A549 (cell line): ENCODE results near the gene BCR. TPM values are rescaled to one million over a fixed set of nuclear protein-coding genes. Genes with fewer than 3 reads are reported as not detected.

ENCODE experiments used
- ATAC-seq, 2 experiments: fragments of 200-7000 bp in 1 of 2; fragments of >200 bp in 1 of 2; cut with Nextera tagmentation in 1 of 2; cut with Tn5 transposase in 1 of 2; 3 replicates each; pipeline versions ENCODE4 v1.8.0 to v1.9.1; 2018 to 2020; ENCODE audit warnings: mild to moderate bottlenecking in 1 of 2, moderate library complexity in 1 of 2
- CTCF ChIA-PET: fragments of 300-600 bp; sonication (Branson Sonifier 250); formaldehyde crosslinking; extraction: SDS; loops from one replicate; lab custom pipeline; 2021; ENCODE audit warnings: antibody characterized with exemption, inconsistent platforms; lab: Yijun Ruan, JAX
- POLR2A ChIA-PET: fragments of 350-600 bp; formaldehyde crosslinking; extraction: SDS; loops from one replicate; lab custom pipeline; 2021; ENCODE audit warnings: antibody characterized with exemption, inconsistent platforms; lab: Yijun Ruan, JAX
- DNase-seq, 2 experiments: peaks; one replicate each; pipeline versions ENCODE4 v3.0.0 to v3.0.0-alpha.2; 2011 to 2016; ENCODE audit warnings: low read depth in 1 of 2, low spot score in 1 of 2
- FAIRE-seq: peaks from 2 replicates; lab custom pipeline; 2011; peaks lifted over from hg19 to GRCh38; lab: Jason Lieb, UNC
- H3K27ac ChIP-seq, 2 experiments: fragments of >200 bp; sonication (Bioruptor Twin); formaldehyde crosslinking; 3 replicates each; pipeline ENCODE4 v1.5.1; 2016 to 2017
- H3K4me1 ChIP-seq: fragments of >200 bp; sonication (Bioruptor Twin); formaldehyde crosslinking; 3 replicates; pipeline ENCODE4 v1.6.1; 2016
- H3K4me2 ChIP-seq: fragments of >200 bp; sonication (Bioruptor Twin); formaldehyde crosslinking; 3 replicates; pipeline ENCODE4 v1.6.1; 2016
- H3K4me3 ChIP-seq: fragments of >200 bp; sonication (Bioruptor Twin); formaldehyde crosslinking; 3 replicates; pipeline ENCODE4 v1.5.1; 2016
- H3K9me3 ChIP-seq: fragments of >200 bp; sonication (Bioruptor Twin); formaldehyde crosslinking; 3 replicates; pipeline ENCODE4 v1.6.1; 2016
- BHLHE40 ChIP-seq: IDR thresholded peaks from 2 replicates; pipeline ENCODE4 v1.6.1; 2012; ENCODE audit warnings: low read depth, low read length, inconsistent platforms
- CBX2 ChIP-seq: fragments of 200-600 bp; sonication (generic); IDR thresholded peaks from 2 replicates; pipeline ENCODE4 v1.6.1; 2016; ENCODE audit warnings: low read depth, mild to moderate bottlenecking, borderline replicate concordance
- CEBPB ChIP-seq, 2 experiments: fragments of >200 bp in 1 of 2; sonication (Bioruptor Twin) in 1 of 2; formaldehyde crosslinking in 1 of 2; IDR thresholded peaks; 2 replicates each; pipeline ENCODE4 v1.6.1; 2012 to 2016
- CHD2 ChIP-seq: fragments of 150-350 bp; IDR thresholded peaks from 2 replicates; pipeline ENCODE4 v1.6.1; 2014; ENCODE audit warnings: low read length; ENCODE audit not compliant: partially characterized antibody
- CHD4 ChIP-seq: fragments of 200-600 bp; sonication (generic); IDR thresholded peaks from 2 replicates; pipeline ENCODE4 v1.6.1; 2016; ENCODE audit warnings: antibody characterized with exemption, mild to moderate bottlenecking, borderline replicate concordance
- ESRRA ChIP-seq: fragments of 150-350 bp; IDR thresholded peaks from 2 replicates; pipeline ENCODE4 v1.6.1; 2014; ENCODE audit warnings: mild to moderate bottlenecking, low read length, borderline replicate concordance
- FOXS1 ChIP-seq: fragments of 250-450 bp; sonication (Bioruptor Pico); IDR thresholded peaks from 2 replicates; pipeline ENCODE4 v1.5.0; 2020; ENCODE audit warnings: mild to moderate bottlenecking, moderate library complexity
- HDAC2 ChIP-seq: fragments of 200-600 bp; sonication (generic); IDR thresholded peaks from 2 replicates; pipeline ENCODE4 v1.6.1; 2016
- HOXB13 ChIP-seq: fragments of 250-450 bp; sonication (Bioruptor Pico); IDR thresholded peaks from 2 replicates; pipeline ENCODE4 v1.5.0; 2020; ENCODE audit warnings: low read depth, mild to moderate bottlenecking, moderate library complexity
- KDM1A ChIP-seq: fragments of 200-600 bp; sonication (generic); IDR thresholded peaks from 2 replicates; pipeline ENCODE4 v1.6.1; 2016; ENCODE audit warnings: low read depth, mild to moderate bottlenecking
- MAFK ChIP-seq: fragments of 450-650 bp; IDR thresholded peaks from 2 replicates; pipeline ENCODE4 v1.6.1; 2014; ENCODE audit not compliant: partially characterized antibody
- NFE2L2 ChIP-seq: fragments of 150-350 bp; conservative IDR thresholded peaks from 2 replicates; pipeline ENCODE4 v1.6.1; 2014; ENCODE audit warnings: low read length
- PHF8 ChIP-seq: fragments of 200-600 bp; sonication (generic); IDR thresholded peaks from 2 replicates; pipeline ENCODE4 v1.6.1; 2016; ENCODE audit warnings: low read depth, mild to moderate bottlenecking, antibody characterized with exemption, moderate library complexity, borderline replicate concordance
- POLR2A ChIP-seq: IDR thresholded peaks from 2 replicates; pipeline ENCODE4 v1.6.1; 2012; ENCODE audit warnings: mild to moderate bottlenecking, low read length
- POLR2AphosphoS2 ChIP-seq: conservative IDR thresholded peaks from 2 replicates; pipeline ENCODE4 v1.6.1; 2012; ENCODE audit warnings: low read length, improper control_type of control experiment, inconsistent platforms
- RARB ChIP-seq: fragments of 250-450 bp; sonication (Bioruptor Pico); IDR thresholded peaks from 2 replicates; pipeline ENCODE4 v1.8.0; 2021; ENCODE audit warnings: mild to moderate bottlenecking, moderate library complexity
- RFX5 ChIP-seq: fragments of 450-650 bp; IDR thresholded peaks from 2 replicates; pipeline ENCODE4 v1.7.1; 2014; ENCODE audit warnings: antibody characterized with exemption, mild to moderate bottlenecking, moderate library complexity
- ZC3H11A ChIP-seq: fragments of 450-650 bp; IDR thresholded peaks from 2 replicates; pipeline ENCODE4 v1.6.1; 2014; ENCODE audit warnings: antibody characterized with exemption, mild to moderate bottlenecking
- WGBS: methylation state at CpG from one replicate; pipeline ENCODE4 v1.1.6; 2017; ENCODE audit errors: missing lambda C conversion rate; 5-methylcytosine and 5-hydroxymethylcytosine counted together
- polyA plus RNA-seq, 4 experiments: library from polyadenylated mRNA; depleted of rRNA in 3 of 4; stranded (reverse); fragments of >200 nt; fragmentation: RNase III in 1 of 4; extraction: RNeasy Plus Mini Kit Qiagen cat#74134 plus additional on column Dnase treatment in 1 of 4; gene quantifications; 2 replicates in 3 of 4; 3 replicates in 1 of 4; pipeline ENCODE4 v1.2.3, GENCODE V29; 2011 to 2017
- TF ChIP-seq, protein P1 (sequence below): IDR thresholded peaks from 2 replicates; pipeline ENCODE4 v1.6.1; 2012
- TF ChIP-seq, protein P2 (sequence below): fragments of 200-600 bp; sonication (generic); IDR thresholded peaks from 2 replicates; pipeline ENCODE4 v1.6.1; 2016; ENCODE audit warnings: antibody characterized with exemption, mild to moderate bottlenecking, moderate library complexity
- TF ChIP-seq, protein P3 (sequence below): fragments of 150-350 bp; IDR thresholded peaks from 2 replicates; pipeline ENCODE4 v1.6.1; 2014; ENCODE audit warnings: low read depth, mild to moderate bottlenecking, low read length
- TF ChIP-seq, protein P4 (sequence below): fragments of 250-450 bp; sonication (Bioruptor Pico); IDR thresholded peaks from 2 replicates; pipeline ENCODE4 v1.5.0; 2021; ENCODE audit warnings: mild to moderate bottlenecking, moderate library complexity, borderline replicate concordance

Gene BCR
- polyA plus RNA-seq, 2 of the 4 experiments (the other 2 are of a cell fraction), result 14.7 to 16.4 TPM

DNA sequence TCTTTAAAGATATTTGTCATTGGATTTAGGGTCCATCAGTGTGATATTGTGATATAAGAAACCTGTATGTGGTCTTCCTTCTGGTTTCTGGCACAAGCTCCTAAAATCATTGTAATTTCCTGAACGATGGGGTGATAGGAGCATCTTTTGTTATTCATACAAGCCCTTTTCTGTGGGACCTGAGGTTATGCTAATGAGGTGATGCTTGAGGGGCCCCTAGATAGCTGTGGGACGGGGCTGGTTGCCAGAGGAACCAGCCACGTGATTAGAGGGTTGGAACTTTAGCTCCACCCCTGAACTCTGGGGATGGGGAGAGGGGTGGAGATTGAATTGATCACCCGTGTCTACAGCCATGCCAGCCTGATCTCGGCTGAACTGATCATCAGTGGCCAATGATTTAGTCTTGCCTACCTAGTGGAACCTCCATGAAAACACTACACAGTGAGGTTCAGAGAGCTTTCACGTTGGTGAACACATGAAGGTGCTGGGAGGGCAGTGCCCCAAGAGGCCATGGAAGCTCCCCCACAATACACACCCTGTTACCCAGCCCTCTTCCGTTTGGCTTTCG, 62.8 kb downstream of the BCR start:
- DNase-seq (no peak), ATAC-seq (no peak), FAIRE-seq (no peak)
- CTCF ChIA-PET, result interaction anchor here (0.6 to 2.0 kb wide), 7 partner anchors 10 to 676 kb away, joined by 3 to 7 read pairs (median 3); no protein-coding TSS in a partner anchor
- POLR2A ChIA-PET, result interaction anchor here (0.7 kb wide), 1 partner anchor 26 kb away, joined by 6 read pairs; no protein-coding TSS in a partner anchor
- H3K9me3 ChIP-seq, result no peaks in the 10 kb centered on the region
- no peak overlapping the region for H3K4me3 ChIP-seq
- no peak overlapping the region for H3K27ac ChIP-seq
- H3K4me2 ChIP-seq, result no peak overlapping the region
- H3K4me1 ChIP-seq, result no peaks in the 10 kb centered on the region
- TF ChIP-seq PHF8 (no peak), MAFK (no peak), CBX2 (no peak), FOXS1 (CRISPR knock-in tag) (no peak), CHD2 (no peak), RARB (CRISPR knock-in tag) (no peak), POLR2A (no peak)
- TF ChIP-seq, protein P1, sequence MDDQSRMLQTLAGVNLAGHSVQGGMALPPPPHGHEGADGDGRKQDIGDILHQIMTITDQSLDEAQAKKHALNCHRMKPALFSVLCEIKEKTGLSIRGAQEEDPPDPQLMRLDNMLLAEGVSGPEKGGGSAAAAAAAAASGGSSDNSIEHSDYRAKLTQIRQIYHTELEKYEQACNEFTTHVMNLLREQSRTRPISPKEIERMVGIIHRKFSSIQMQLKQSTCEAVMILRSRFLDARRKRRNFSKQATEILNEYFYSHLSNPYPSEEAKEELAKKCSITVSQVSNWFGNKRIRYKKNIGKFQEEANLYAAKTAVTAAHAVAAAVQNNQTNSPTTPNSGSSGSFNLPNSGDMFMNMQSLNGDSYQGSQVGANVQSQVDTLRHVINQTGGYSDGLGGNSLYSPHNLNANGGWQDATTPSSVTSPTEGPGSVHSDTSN, result no peak
- TF ChIP-seq, protein P2, sequence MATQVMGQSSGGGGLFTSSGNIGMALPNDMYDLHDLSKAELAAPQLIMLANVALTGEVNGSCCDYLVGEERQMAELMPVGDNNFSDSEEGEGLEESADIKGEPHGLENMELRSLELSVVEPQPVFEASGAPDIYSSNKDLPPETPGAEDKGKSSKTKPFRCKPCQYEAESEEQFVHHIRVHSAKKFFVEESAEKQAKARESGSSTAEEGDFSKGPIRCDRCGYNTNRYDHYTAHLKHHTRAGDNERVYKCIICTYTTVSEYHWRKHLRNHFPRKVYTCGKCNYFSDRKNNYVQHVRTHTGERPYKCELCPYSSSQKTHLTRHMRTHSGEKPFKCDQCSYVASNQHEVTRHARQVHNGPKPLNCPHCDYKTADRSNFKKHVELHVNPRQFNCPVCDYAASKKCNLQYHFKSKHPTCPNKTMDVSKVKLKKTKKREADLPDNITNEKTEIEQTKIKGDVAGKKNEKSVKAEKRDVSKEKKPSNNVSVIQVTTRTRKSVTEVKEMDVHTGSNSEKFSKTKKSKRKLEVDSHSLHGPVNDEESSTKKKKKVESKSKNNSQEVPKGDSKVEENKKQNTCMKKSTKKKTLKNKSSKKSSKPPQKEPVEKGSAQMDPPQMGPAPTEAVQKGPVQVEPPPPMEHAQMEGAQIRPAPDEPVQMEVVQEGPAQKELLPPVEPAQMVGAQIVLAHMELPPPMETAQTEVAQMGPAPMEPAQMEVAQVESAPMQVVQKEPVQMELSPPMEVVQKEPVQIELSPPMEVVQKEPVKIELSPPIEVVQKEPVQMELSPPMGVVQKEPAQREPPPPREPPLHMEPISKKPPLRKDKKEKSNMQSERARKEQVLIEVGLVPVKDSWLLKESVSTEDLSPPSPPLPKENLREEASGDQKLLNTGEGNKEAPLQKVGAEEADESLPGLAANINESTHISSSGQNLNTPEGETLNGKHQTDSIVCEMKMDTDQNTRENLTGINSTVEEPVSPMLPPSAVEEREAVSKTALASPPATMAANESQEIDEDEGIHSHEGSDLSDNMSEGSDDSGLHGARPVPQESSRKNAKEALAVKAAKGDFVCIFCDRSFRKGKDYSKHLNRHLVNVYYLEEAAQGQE, result no peak
- TF ChIP-seq, protein P3, sequence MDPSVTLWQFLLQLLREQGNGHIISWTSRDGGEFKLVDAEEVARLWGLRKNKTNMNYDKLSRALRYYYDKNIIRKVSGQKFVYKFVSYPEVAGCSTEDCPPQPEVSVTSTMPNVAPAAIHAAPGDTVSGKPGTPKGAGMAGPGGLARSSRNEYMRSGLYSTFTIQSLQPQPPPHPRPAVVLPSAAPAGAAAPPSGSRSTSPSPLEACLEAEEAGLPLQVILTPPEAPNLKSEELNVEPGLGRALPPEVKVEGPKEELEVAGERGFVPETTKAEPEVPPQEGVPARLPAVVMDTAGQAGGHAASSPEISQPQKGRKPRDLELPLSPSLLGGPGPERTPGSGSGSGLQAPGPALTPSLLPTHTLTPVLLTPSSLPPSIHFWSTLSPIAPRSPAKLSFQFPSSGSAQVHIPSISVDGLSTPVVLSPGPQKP, result no peak
- WGBS, result 79% methylated on average over 8 of the region's 8 CpGs

DNA sequence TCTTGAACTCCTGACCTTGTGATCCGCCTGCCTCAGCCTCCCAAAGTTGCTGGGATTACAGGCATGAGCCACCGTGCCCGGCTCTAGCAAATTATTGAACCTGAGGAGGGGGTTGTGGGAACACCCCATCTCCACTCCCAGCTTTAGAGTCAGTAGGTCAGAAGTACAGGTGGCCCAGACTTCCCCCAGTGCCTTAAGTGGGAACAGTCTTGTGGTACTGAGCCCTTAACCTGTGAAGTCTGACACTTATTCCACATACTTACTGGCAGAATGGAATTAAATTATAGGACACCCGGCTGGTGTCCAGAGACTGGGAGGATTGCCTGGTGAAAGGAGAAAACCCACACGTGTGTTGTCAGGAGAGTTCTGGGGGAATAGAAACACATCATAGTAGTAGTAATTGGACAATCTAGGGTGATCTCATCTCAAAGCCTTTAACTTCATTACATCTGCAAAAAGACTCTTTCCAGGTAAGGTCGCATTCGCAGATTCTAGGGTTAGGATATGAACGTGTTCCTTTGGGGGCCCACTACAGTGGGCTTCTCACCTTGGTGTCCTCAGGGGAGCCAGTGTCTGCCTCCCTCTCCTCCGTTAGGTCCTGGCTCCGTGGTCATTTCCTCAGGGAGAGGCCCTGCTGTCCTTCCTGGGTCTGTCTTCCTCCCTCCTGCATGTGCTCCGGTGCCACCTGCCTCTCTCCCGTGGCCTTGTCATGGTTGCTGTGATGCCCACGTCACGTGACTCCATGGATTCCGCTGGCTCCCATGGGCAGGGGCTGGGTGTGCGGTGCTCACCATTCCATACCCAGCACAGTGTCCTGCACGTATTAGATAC, 63.8 kb downstream of the BCR start:
- 94% methylated on average over 17 of the region's 17 CpGs for WGBS
- ATAC-seq (no peak), DNase-seq (no peak), FAIRE-seq (no peak)
- CTCF ChIA-PET, result interaction anchor here (0.6 to 2.0 kb wide), 5 partner anchors 9 to 677 kb away, joined by 3 to 7 read pairs (median 4); no protein-coding TSS in a partner anchor
- Histone ChIP-seq H3K4me1 (no peaks in the 10 kb centered on the region; the same call in 2 of the 3 replicates), H3K9me3 (no peaks in the 10 kb centered on the region), H3K4me3 (no peak overlapping the region), H3K27ac (no peak overlapping the region), H3K4me2 (no peak overlapping the region)
- no peak for TF ChIP-seq ESRRA
- no peak for TF ChIP-seq RFX5
- TF ChIP-seq, protein P2, result no peak
- no peak for TF ChIP-seq HOXB13
- TF ChIP-seq POLR2AphosphoS2, result no peak
- no peak for TF ChIP-seq CHD4
- no peak for TF ChIP-seq ZC3H11A
- TF ChIP-seq BHLHE40, result no peak
- TF ChIP-seq CEBPB (IDR thresholded peaks at IDR 0.05), result no peak
- TF ChIP-seq NFE2L2, result no peak
- TF ChIP-seq, protein P4, sequence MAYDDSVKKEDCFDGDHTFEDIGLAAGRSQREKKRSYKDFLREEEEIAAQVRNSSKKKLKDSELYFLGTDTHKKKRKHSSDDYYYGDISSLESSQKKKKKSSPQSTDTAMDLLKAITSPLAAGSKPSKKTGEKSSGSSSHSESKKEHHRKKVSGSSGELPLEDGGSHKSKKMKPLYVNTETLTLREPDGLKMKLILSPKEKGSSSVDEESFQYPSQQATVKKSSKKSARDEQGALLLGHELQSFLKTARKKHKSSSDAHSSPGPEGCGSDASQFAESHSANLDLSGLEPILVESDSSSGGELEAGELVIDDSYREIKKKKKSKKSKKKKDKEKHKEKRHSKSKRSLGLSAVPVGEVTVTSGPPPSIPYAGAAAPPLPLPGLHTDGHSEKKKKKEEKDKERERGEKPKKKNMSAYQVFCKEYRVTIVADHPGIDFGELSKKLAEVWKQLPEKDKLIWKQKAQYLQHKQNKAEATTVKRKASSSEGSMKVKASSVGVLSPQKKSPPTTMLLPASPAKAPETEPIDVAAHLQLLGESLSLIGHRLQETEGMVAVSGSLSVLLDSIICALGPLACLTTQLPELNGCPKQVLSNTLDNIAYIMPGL (CRISPR knock-in tag), result no peak
- TF ChIP-seq KDM1A, result no peak
- TF ChIP-seq HDAC2, result no peak
- POLR2A ChIA-PET, result interaction anchor here (0.7 kb wide), 1 partner anchor 25 kb away, joined by 6 read pairs; no protein-coding TSS in a partner anchor
